ENCODE data around the gene RAB37.
A peak's percentile ranks its signal among the peaks of the same experiment; 100 is the strongest.

RAB37 gene

DNA sequence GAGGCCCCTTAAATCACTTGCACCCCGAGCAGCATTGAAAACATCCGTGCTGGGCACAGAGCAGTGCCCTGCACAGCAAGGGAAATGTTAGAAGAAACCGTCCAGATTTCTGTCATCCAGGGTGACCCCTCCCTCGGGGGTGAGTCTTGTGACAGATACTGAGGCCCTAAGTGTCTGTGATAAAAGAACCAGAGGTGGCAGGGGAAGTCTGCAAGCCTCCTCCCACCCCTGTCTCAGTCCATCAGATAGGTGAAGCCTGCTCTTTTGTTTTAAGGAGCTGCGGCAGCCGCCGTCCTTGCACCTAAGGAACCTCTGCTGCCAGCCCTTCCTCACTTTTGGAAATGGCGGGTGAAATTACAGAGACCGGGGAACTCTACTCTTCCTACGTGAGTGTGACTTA is 39.9 kb downstream of the RAB37 start:
- TF ChIP-seq, protein P1, sequence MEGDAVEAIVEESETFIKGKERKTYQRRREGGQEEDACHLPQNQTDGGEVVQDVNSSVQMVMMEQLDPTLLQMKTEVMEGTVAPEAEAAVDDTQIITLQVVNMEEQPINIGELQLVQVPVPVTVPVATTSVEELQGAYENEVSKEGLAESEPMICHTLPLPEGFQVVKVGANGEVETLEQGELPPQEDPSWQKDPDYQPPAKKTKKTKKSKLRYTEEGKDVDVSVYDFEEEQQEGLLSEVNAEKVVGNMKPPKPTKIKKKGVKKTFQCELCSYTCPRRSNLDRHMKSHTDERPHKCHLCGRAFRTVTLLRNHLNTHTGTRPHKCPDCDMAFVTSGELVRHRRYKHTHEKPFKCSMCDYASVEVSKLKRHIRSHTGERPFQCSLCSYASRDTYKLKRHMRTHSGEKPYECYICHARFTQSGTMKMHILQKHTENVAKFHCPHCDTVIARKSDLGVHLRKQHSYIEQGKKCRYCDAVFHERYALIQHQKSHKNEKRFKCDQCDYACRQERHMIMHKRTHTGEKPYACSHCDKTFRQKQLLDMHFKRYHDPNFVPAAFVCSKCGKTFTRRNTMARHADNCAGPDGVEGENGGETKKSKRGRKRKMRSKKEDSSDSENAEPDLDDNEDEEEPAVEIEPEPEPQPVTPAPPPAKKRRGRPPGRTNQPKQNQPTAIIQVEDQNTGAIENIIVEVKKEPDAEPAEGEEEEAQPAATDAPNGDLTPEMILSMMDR (conservative IDR thresholded peaks at IDR 0.05; ENCODE audit: low read depth, low read length) = no peak
- DNase-seq (ENCODE audit: low read depth) = no peak

DNA sequence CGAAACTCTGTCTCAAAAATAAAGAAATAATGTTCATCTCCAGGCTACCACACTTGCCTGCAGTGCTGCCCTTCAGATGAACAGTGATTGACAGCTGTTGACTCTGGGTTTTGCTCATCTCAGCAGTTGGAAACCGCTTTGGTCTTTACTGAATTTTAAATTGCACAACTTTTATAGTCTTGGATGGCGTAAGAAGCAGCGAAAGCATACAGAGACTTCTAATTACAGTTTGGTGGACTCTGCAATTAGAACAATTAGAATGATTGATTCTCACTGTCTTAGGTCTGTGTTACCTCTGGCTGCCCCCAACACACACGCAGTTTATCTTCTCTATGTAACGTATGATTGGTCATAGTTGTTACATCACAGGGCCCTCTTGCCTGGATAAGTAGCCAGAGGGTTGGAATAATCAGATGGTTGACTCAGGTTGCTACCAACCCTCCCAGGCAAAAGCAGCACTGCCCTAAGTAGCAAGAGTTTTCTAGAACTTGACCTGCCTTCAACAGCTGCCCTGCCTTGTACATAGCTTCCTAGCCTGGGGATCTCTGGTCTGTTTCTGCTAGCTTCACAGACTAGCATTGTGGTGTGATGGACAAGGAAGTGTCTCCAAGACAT is 41.0 kb downstream of the RAB37 start:
- no peak overlapping the region for H3K4me3 ChIP-seq (ENCODE audit: low read length)
- DNase-seq (ENCODE audit: low read depth) = no peak
- TF ChIP-seq, protein P1 (conservative IDR thresholded peaks at IDR 0.05; ENCODE audit: low read depth, low read length) = no peak

More for the DNA sequence above, 39.9 kb downstream of the RAB37 start:
- H3K4me3 ChIP-seq (ENCODE audit: low read length) = peak overlapping the region; percentile 80

DNA sequence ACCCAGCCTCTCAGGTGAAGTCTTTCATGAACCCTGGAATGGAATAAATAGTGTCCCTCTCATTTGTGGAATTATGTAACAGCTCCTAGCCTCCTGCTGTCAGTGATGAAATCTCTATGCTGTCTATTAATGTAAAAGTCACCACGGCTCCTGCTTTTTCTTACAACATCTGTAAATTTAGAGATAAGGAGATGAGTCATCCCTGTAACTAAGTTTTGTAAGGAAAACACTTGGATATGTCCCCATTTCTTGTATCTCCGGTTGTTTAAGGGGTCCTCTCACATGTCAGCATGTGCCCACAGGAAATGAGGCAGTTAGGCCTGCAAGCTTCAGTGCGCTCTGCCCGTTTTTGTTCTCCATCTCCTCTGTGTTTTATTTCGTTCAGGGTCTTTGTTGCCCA is 41.9 kb downstream of the RAB37 start:
- TF ChIP-seq, protein P1 (conservative IDR thresholded peaks at IDR 0.05; ENCODE audit: low read depth, low read length) = no peak
- DNase-seq (ENCODE audit: low read depth) = no peak
- H3K4me3 ChIP-seq (ENCODE audit: low read length) = no peak overlapping the region

- TF ChIP-seq, protein P1 (conservative IDR thresholded peaks at IDR 0.05; ENCODE audit: low read depth, low read length) = no peak
- DNase-seq (ENCODE audit: low read depth) = no peak
- no peak overlapping the region for H3K4me3 ChIP-seq (ENCODE audit: low read length)
Measured at GRCh38 chr17:74779501-74779900, 42.4 kb downstream of the RAB37 start.

DNA sequence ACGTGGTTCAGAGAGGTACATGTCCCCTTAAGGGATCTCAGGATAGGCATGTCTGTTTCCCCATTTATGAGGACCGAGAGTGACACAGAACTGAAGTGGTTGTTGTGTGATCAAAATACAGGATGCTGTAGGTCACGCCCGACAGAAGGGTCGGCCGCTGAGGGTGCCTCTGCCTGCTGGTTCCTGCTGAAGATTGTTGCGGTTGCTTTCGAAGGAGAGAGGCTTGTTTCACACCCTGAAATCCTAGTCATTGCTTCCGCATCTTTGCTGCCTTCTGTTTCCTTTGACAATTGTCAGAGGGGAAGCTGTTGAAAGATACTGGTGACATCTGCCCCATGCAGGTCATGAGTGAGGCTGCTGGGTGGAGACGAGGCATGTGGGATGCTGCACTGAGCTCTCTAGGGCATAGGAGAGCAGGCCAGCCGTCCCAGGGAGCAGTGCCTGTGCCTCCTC is 42.9 kb downstream of the RAB37 start:
- no peak for DNase-seq (ENCODE audit: low read depth)
- no peak overlapping the region for H3K4me3 ChIP-seq (ENCODE audit: low read length)
- TF ChIP-seq, protein P1 (conservative IDR thresholded peaks at IDR 0.05; ENCODE audit: low read depth, low read length) = no peak

GRCh38 chr17:74780443-74781238 is 43.6 kb downstream of the RAB37 start:
- TF ChIP-seq, protein P1 (conservative IDR thresholded peaks at IDR 0.05; ENCODE audit: low read depth, low read length) = peak; percentile 66
- H3K4me3 ChIP-seq (ENCODE audit: low read length) = no peak overlapping the region
- DNase-seq (ENCODE audit: low read depth) = no peak

DNA sequence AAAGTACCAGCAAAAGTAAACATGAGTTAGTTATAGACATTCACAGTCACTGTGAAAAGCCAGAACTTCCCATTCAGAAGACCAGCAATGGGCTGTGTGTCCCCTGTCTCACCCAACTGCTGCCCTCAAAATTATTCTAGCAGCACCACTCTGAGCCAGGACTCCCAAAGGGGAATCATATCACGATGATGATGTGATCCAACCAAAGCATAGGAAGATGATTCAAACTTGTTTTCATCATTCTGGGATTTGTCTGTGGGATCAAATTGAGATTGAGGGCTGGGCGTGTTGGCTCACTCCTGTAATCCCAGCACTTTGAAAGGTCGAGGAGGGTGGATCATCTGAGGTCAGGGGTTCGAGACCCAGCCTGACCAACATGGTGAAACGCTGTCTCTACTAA is 45.5 kb downstream of the RAB37 start:
- DNase-seq (ENCODE audit: low read depth) = no peak
- H3K4me3 ChIP-seq (ENCODE audit: low read length) = no peak overlapping the region
- TF ChIP-seq, protein P1 (conservative IDR thresholded peaks at IDR 0.05; ENCODE audit: low read depth, low read length) = no peak
